ENCODE measurements around the gene FAXC. TPM values are rescaled to one million over a fixed set of nuclear protein-coding genes. Genes with fewer than 3 reads are reported as not detected.
"Not testable (repeated sequence)": the region's sequence is repeated elsewhere in the genome, so short reads cannot be mapped to it uniquely, and the experiment has no call there.

Gene FAXC
- total and polyA plus RNA-seq, 7 experiments from 2014 or later: not detected

GRCh38 chr6:99345164-99345563, 4.3 kb downstream of the FAXC start:
- Histone ChIP-seq H3K4me3 (ENCODE audit: low read length) (no peak overlapping the region), H3K27ac (ENCODE audit: low read depth, low read length) (no peak overlapping the region), H3K9me3 (ENCODE audit: control insufficient read depth in 2 of 3, low read length in 3 of 3) (no peaks in the 10 kb centered on the region), H3K4me1 (ENCODE audit: control insufficient read depth in 2 of 2, insufficient read depth in 2 of 2, low read length in 2 of 2) (no peaks in the 10 kb centered on the region), H3K27me3 (ENCODE audit: control insufficient read depth in 2 of 2, insufficient read depth in 2 of 2, low read length in 2 of 2) (peaks cover 0 to 11% of the 10 kb centered on the region in 2 donors), H3K36me3 (ENCODE audit: control insufficient read depth in 2 of 3, insufficient read depth in 3 of 3, low read length in 3 of 3) (no peaks in the 10 kb centered on the region)
- POLR2A ChIA-PET: no interaction called here
- H3K4me3 Mint-ChIP-seq: no peak overlapping the region
- H3K4me1 Mint-ChIP-seq: peaks cover 0 to 4% (median 3%) of the 10 kb centered on the region in 7 donors
- peaks cover 0 to 1% (median 0%) of the 10 kb centered on the region in 11 donors for H3K9me3 Mint-ChIP-seq
- ATAC-seq (no peak), DNase-seq (no peak)
- CTCF ChIA-PET: interaction anchor here (0.6 kb wide), 1 partner anchor 37 kb away, joined by 3 read pairs; no protein-coding TSS in a partner anchor
- peaks cover 42 to 70% (median 52%) of the 10 kb centered on the region in 5 donors for H3K27me3 Mint-ChIP-seq
- H3K36me3 Mint-ChIP-seq: no peaks in the 10 kb centered on the region
- H3K27ac Mint-ChIP-seq: no peak overlapping the region
- intact Hi-C loops (cut with micrococcal nuclease): no loop called here

GRCh38 chr6:99344289-99344688, 5.2 kb downstream of the FAXC start:
- POLR2A ChIA-PET: no interaction called here
- peaks cover 0 to 3% (median 0%) of the 10 kb centered on the region in 7 donors for H3K4me1 Mint-ChIP-seq
- Histone ChIP-seq H3K27ac (ENCODE audit: low read depth, low read length) (no peak overlapping the region), H3K4me3 (ENCODE audit: low read length) (no peak overlapping the region), H3K27me3 (ENCODE audit: control insufficient read depth in 2 of 2, insufficient read depth in 2 of 2, low read length in 2 of 2) (peaks cover 0 to 8% of the 10 kb centered on the region in 2 donors), H3K4me1 (ENCODE audit: control insufficient read depth in 2 of 2, insufficient read depth in 2 of 2, low read length in 2 of 2) (no peaks in the 10 kb centered on the region), H3K36me3 (ENCODE audit: control insufficient read depth in 2 of 3, insufficient read depth in 3 of 3, low read length in 3 of 3) (no peaks in the 10 kb centered on the region), H3K9me3 (ENCODE audit: control insufficient read depth in 2 of 3, low read length in 3 of 3) (no peaks in the 10 kb centered on the region)
- H3K9me3 Mint-ChIP-seq: peaks cover 0 to 1% (median 0%) of the 10 kb centered on the region in 11 donors
- CTCF ChIA-PET: no interaction called here
- intact Hi-C loops (cut with micrococcal nuclease): no loop called here
- no peak overlapping the region for H3K27ac Mint-ChIP-seq
- H3K4me3 Mint-ChIP-seq: no peak overlapping the region
- peaks cover 46 to 72% (median 54%) of the 10 kb centered on the region in 5 donors for H3K27me3 Mint-ChIP-seq
- ATAC-seq (no peak), DNase-seq (no peak)
- no peaks in the 10 kb centered on the region for H3K36me3 Mint-ChIP-seq

- no peaks in the 10 kb centered on the region for H3K4me1 ChIP-seq (ENCODE audit: control insufficient read depth in 2 of 2, insufficient read depth in 2 of 2, low read length in 2 of 2)
- no peak overlapping the region for H3K27ac ChIP-seq (ENCODE audit: low read depth, low read length)
- no peak overlapping the region for H3K4me3 Mint-ChIP-seq
- CTCF ChIA-PET: no interaction called here
- H3K9me3 Mint-ChIP-seq: no peaks in the 10 kb centered on the region
- H3K27me3 ChIP-seq (ENCODE audit: control insufficient read depth in 2 of 2, insufficient read depth in 2 of 2, low read length in 2 of 2): no peaks in the 10 kb centered on the region
- H3K9me3 ChIP-seq (ENCODE audit: control insufficient read depth in 2 of 3, low read length in 3 of 3): no peaks in the 10 kb centered on the region
- no peaks in the 10 kb centered on the region for H3K36me3 ChIP-seq (ENCODE audit: control insufficient read depth in 2 of 3, insufficient read depth in 3 of 3, low read length in 3 of 3)
- POLR2A ChIA-PET: no interaction called here
- peaks cover 49 to 66% (median 60%) of the 10 kb centered on the region in 5 donors for H3K27me3 Mint-ChIP-seq
- H3K4me3 ChIP-seq (ENCODE audit: low read length): no peak overlapping the region
- DNase-seq: no peak
- intact Hi-C loops (cut with micrococcal nuclease): no loop called here
- H3K36me3 Mint-ChIP-seq: no peaks in the 10 kb centered on the region
- ATAC-seq: no peak
- peaks cover 0 to 3% (median 0%) of the 10 kb centered on the region in 7 donors for H3K4me1 Mint-ChIP-seq
- H3K27ac Mint-ChIP-seq: no peak overlapping the region
Observed at GRCh38 chr6:99341862-99342455, 7.5 kb downstream of the FAXC start.

GRCh38 chr6:99338188-99338587, 11.3 kb downstream of the FAXC start:
- Histone ChIP-seq H3K4me1 (ENCODE audit: control insufficient read depth in 2 of 2, insufficient read depth in 2 of 2, low read length in 2 of 2) (no peaks in the 10 kb centered on the region), H3K27me3 (ENCODE audit: control insufficient read depth in 2 of 2, insufficient read depth in 2 of 2, low read length in 2 of 2) (no peaks in the 10 kb centered on the region), H3K36me3 (ENCODE audit: control insufficient read depth in 2 of 3, insufficient read depth in 3 of 3, low read length in 3 of 3) (no peaks in the 10 kb centered on the region), H3K4me3 (ENCODE audit: low read length) (no peak overlapping the region), H3K27ac (ENCODE audit: low read depth, low read length) (no peak overlapping the region), H3K9me3 (ENCODE audit: control insufficient read depth in 2 of 3, low read length in 3 of 3) (no peaks in the 10 kb centered on the region)
- no peak for ATAC-seq
- Mint-ChIP-seq H3K27ac (no peak overlapping the region), H3K4me1 (peaks cover 0 to 4% (median 0%) of the 10 kb centered on the region in 7 donors), H3K4me3 (no peak overlapping the region), H3K36me3 (no peaks in the 10 kb centered on the region), H3K27me3 (peaks cover 33 to 47% (median 39%) of the 10 kb centered on the region in 5 donors), H3K9me3 (no peaks in the 10 kb centered on the region)
- DNase-seq: no peak
- intact Hi-C loops (cut with micrococcal nuclease): no loop called here
- POLR2A ChIA-PET: no interaction called here
- CTCF ChIA-PET: no interaction called here

- intact Hi-C loops (cut with micrococcal nuclease): loop anchor here in 1 of 2 donors (2.0 kb wide), 1 partner anchor 90 kb away; the partner anchor contains the start of gene PNISR
- H3K4me3 Mint-ChIP-seq: peak overlapping the region in 1 of 10 donors; percentile 23
- H3K4me1 Mint-ChIP-seq; H3K36me3 Mint-ChIP-seq; H3K4me1 ChIP-seq (ENCODE audit: control insufficient read depth in 2 of 2, insufficient read depth in 2 of 2, low read length in 2 of 2); H3K27me3 ChIP-seq (ENCODE audit: control insufficient read depth in 2 of 2, insufficient read depth in 2 of 2, low read length in 2 of 2); H3K4me3 ChIP-seq (ENCODE audit: low read length); H3K27ac ChIP-seq (ENCODE audit: low read depth, low read length); H3K36me3 ChIP-seq (ENCODE audit: control insufficient read depth in 2 of 3, insufficient read depth in 3 of 3, low read length in 3 of 3); H3K9me3 Mint-ChIP-seq; H3K27ac Mint-ChIP-seq; ATAC-seq; H3K9me3 ChIP-seq (ENCODE audit: control insufficient read depth in 2 of 3, low read length in 3 of 3); CTCF ChIA-PET; DNase-seq; POLR2A ChIA-PET: not testable (repeated sequence)
- H3K27me3 Mint-ChIP-seq: peaks cover 27 to 43% (median 35%) of the 10 kb centered on the region in 5 donors
Observed at GRCh38 chr6:99335298-99335697, 14.2 kb downstream of the FAXC start.

GRCh38 chr6:99334526-99335127, 14.8 kb downstream of the FAXC start:
- ChIA-PET CTCF (no interaction called here), POLR2A (no interaction called here)
- intact Hi-C loops (cut with micrococcal nuclease): loop anchor here (1.0 to 5.0 kb wide), 3 partner anchors 90 to 763 kb away; partner anchors contain the start of gene PNISR (in 2 of the 2)
- Histone ChIP-seq H3K4me3 (ENCODE audit: low read length) (no peak overlapping the region), H3K27ac (ENCODE audit: low read depth, low read length) (no peak overlapping the region), H3K9me3 (ENCODE audit: control insufficient read depth in 2 of 3, low read length in 3 of 3) (no peaks in the 10 kb centered on the region), H3K4me1 (ENCODE audit: control insufficient read depth in 2 of 2, insufficient read depth in 2 of 2, low read length in 2 of 2) (no peaks in the 10 kb centered on the region), H3K36me3 (ENCODE audit: control insufficient read depth in 2 of 3, insufficient read depth in 3 of 3, low read length in 3 of 3) (no peaks in the 10 kb centered on the region), H3K27me3 (ENCODE audit: control insufficient read depth in 2 of 2, insufficient read depth in 2 of 2, low read length in 2 of 2) (no peaks in the 10 kb centered on the region)
- peak in 1 of 9 donors; percentile 12 for DNase-seq
- ATAC-seq: peak; percentile 41
- Mint-ChIP-seq H3K9me3 (no peaks in the 10 kb centered on the region), H3K36me3 (no peaks in the 10 kb centered on the region), H3K4me3 (no peak overlapping the region), H3K27ac (no peak overlapping the region), H3K4me1 (peaks cover 0 to 4% (median 2%) of the 10 kb centered on the region in 7 donors), H3K27me3 (peaks cover 30 to 42% (median 33%) of the 10 kb centered on the region in 5 donors)
